HG03064 (cell line): ENCODE measurements around the gene GAA.

Experiments used
- ATAC-seq: cut with Tn5 transposase; IDR thresholded peaks from one replicate; pipeline ENCODE4 v1.9.1; 2021; ENCODE audit warnings: low read depth; ENCODE audit not compliant: unreplicated experiment

Gene GAA

GRCh38 chr17:80102664-80103448 is 1.5 kb downstream of the GAA start:
- no peak for ATAC-seq

GRCh38 chr17:80103449-80104085 is 2.2 kb downstream of the GAA start:
- no peak for ATAC-seq

- no peak for ATAC-seq
These were observed 3.1 kb downstream of the GAA start for GRCh38 chr17:80104321-80104955.

- ATAC-seq = no peak
These were observed 3.6 kb downstream of the GAA start for GRCh38 chr17:80104956-80105375.

GRCh38 chr17:80105762-80106161 is 4.4 kb downstream of the GAA start:
- ATAC-seq = no peak

- ATAC-seq = no peak
These were observed 4.8 kb downstream of the GAA start for GRCh38 chr17:80106176-80106575.

- ATAC-seq = no peak
These were observed 5.4 kb downstream of the GAA start for GRCh38 chr17:80106751-80107150.

- no peak for ATAC-seq
These were observed 6.0 kb downstream of the GAA start for GRCh38 chr17:80107231-80108021.

GRCh38 chr17:80108036-80108971 is 6.9 kb downstream of the GAA start:
- no peak for ATAC-seq

GRCh38 chr17:80109066-80109660 is 7.8 kb downstream of the GAA start:
- no peak for ATAC-seq

- no peak for ATAC-seq
These were observed 8.5 kb downstream of the GAA start for GRCh38 chr17:80109713-80110446.

- ATAC-seq = no peak
These were observed 9.0 kb downstream of the GAA start for GRCh38 chr17:80110447-80110812.

GRCh38 chr17:80110927-80111701 is 9.7 kb downstream of the GAA start:
- ATAC-seq = no peak

- no peak for ATAC-seq
These were observed 10.5 kb downstream of the GAA start for GRCh38 chr17:80111702-80112470.

GRCh38 chr17:80112471-80113032 is 11.2 kb downstream of the GAA start:
- no peak for ATAC-seq

- ATAC-seq = no peak
These were observed 11.7 kb downstream of the GAA start for GRCh38 chr17:80113033-80113484.

- ATAC-seq = no peak
These were observed 13.4 kb downstream of the GAA start for GRCh38 chr17:80114758-80115157.
